HepG2 (cell line): ENCODE measurements around the gene CRAMP1. TPM values are rescaled to one million over a fixed set of nuclear protein-coding genes. Genes with fewer than 3 reads are reported as not detected.
A peak's percentile ranks its signal among the peaks of the same experiment; 100 is the strongest.

Experiments used
- BHLHE40 ChIP-seq: IDR thresholded peaks from 2 replicates; pipeline ENCODE4 v1.6.1; 2011; ENCODE audit warnings: low read length, improper control_type of control experiment
- FOXA3 ChIP-seq: IDR thresholded peaks from 2 replicates; pipeline ENCODE4 v1.6.1; 2016; ENCODE audit warnings: missing genetic modification reagents, missing compliant biosample characterization
- GATAD2A ChIP-seq: IDR thresholded peaks from 2 replicates; pipeline ENCODE4 v1.6.1; 2016
- HMGXB3 ChIP-seq: sonication (generic); formaldehyde crosslinking; IDR thresholded peaks from 2 replicates; pipeline ENCODE4 v1.4.0; 2020; ENCODE audit warnings: missing genetic modification reagents, borderline replicate concordance
- ISL2 ChIP-seq: sonication (generic); formaldehyde crosslinking; IDR thresholded peaks from 2 replicates; pipeline ENCODE4 v1.5.0; 2020; ENCODE audit warnings: missing genetic modification reagents
- KLF11 ChIP-seq: IDR thresholded peaks from 2 replicates; pipeline ENCODE4 v1.6.1; 2016; ENCODE audit warnings: missing compliant biosample characterization
- MTA3 ChIP-seq: sonication (generic); formaldehyde crosslinking; IDR thresholded peaks from 2 replicates; pipeline ENCODE4 v1.4.0; 2020; ENCODE audit warnings: missing genetic modification reagents
- NONO ChIP-seq, 2 experiments: fragments of 450-650 bp in 1 of 2; sonication (generic) in 1 of 2; formaldehyde crosslinking in 1 of 2; IDR thresholded peaks in 1 of 2; conservative IDR thresholded peaks in 1 of 2; 2 replicates each; pipeline versions ENCODE4 v1.6.1 to v1.8.0; 2017 to 2022; ENCODE audit warnings: mild to moderate bottlenecking in 1 of 2, missing genetic modification reagents in 1 of 2, moderate library complexity in 1 of 2
- NRL ChIP-seq: sonication (generic); formaldehyde crosslinking; IDR thresholded peaks from 2 replicates; pipeline ENCODE4 v1.5.0; 2020; ENCODE audit warnings: missing genetic modification reagents, mild to moderate bottlenecking, moderate library complexity, borderline replicate concordance
- SNAPC4 ChIP-seq: sonication (generic); formaldehyde crosslinking; IDR thresholded peaks from 2 replicates; pipeline ENCODE4 v1.4.0; 2020; ENCODE audit warnings: mild to moderate bottlenecking, missing genetic modification reagents
- SPEN ChIP-seq: sonication (generic); formaldehyde crosslinking; IDR thresholded peaks from 2 replicates; pipeline ENCODE4 v1.5.1; 2020; ENCODE audit warnings: low read depth, mild to moderate bottlenecking, missing genetic modification reagents
- YY1 ChIP-seq: IDR thresholded peaks from 2 replicates; pipeline ENCODE4 v1.6.1; 2011; ENCODE audit warnings: low read length, low read depth, moderate library complexity, mild to moderate bottlenecking; ENCODE audit not compliant: insufficient read depth, insufficient replicate concordance
- ZNF317 ChIP-seq: sonication (generic); formaldehyde crosslinking; IDR thresholded peaks from 2 replicates; pipeline ENCODE4 v1.5.0; 2020; ENCODE audit warnings: mild to moderate bottlenecking, missing genetic modification reagents
- ZNF547 ChIP-seq: sonication (generic); formaldehyde crosslinking; IDR thresholded peaks from 2 replicates; pipeline ENCODE4 v1.5.1; 2020; ENCODE audit warnings: mild to moderate bottlenecking, missing genetic modification reagents
- ZNF567 ChIP-seq: sonication (generic); formaldehyde crosslinking; IDR thresholded peaks from 2 replicates; pipeline ENCODE4 v1.8.1; 2023; ENCODE audit warnings: mild to moderate bottlenecking, missing genetic modification reagents, borderline replicate concordance
- ZNF619 ChIP-seq: sonication (generic); formaldehyde crosslinking; IDR thresholded peaks from 2 replicates; pipeline ENCODE4 v1.4.0; 2020; ENCODE audit warnings: mild to moderate bottlenecking, missing genetic modification reagents
- ZNF639 ChIP-seq: conservative IDR thresholded peaks from 2 replicates; pipeline ENCODE4 v1.6.1; 2018; ENCODE audit warnings: missing genetic modification reagents
- ZNF644 ChIP-seq: IDR thresholded peaks from 2 replicates; pipeline ENCODE4 v1.6.1; 2016; ENCODE audit warnings: low read depth
- ZNF850 ChIP-seq: sonication (generic); formaldehyde crosslinking; conservative IDR thresholded peaks from 2 replicates; pipeline ENCODE4 v1.9.0; 2021; ENCODE audit warnings: mild to moderate bottlenecking, missing genetic modification reagents
- polyA plus RNA-seq, 8 experiments: library from polyadenylated mRNA; depleted of rRNA in 3 of 8; stranded (reverse) in 7 of 8; unstranded in 1 of 8; fragments of >200 nt; fragmentation: Illumina TruSeq in 4 of 8; extraction: Trizol in 4 of 8; gene quantifications; 2 replicates each; pipeline versions ENCODE4 v1.2.1 to v1.2.3, GENCODE V29; 2011 to 2016; ENCODE audit warnings: low read depth in 4 of 8, missing spikeins in 1 of 8, mixed read lengths in 1 of 8; ENCODE audit not compliant: insufficient read depth in 1 of 8
- total RNA-seq, 5 experiments: library from RNA; depleted of rRNA; stranded (reverse); fragments of >200 nt; fragmentation: Illumina TruSeq; extraction: Trizol; gene quantifications; 2 replicates each; pipeline ENCODE4 v1.2.3, GENCODE V29; 2016; ENCODE audit warnings: low read depth in 1 of 5

The CRAMP1 gene
- total and polyA plus RNA-seq, 2 of the 13 experiments (the other 11 are each of a cell fraction or from before 2014, with no cell fraction given) = 6.8 to 9.7 TPM

GRCh38 chr16:1610071-1610898 lies 1.9 kb upstream of the CRAMP1 start (continued):
- peak; percentile 50; the same call in 1 of the 2 replicates for TF ChIP-seq ZNF547 (CRISPR knock-in tag)
- peak; percentile 89 for TF ChIP-seq SPEN (CRISPR knock-in tag)
- TF ChIP-seq NONO (IDR thresholded peaks at IDR 0.05) = no peak
- 0 out of 2 replicates have a peak, but pooled peaks have one; percentile 11 for TF ChIP-seq NONO (CRISPR knock-in tag; conservative IDR thresholded peaks at IDR 0.05)
- no peak for TF ChIP-seq HMGXB3
- no peak for TF ChIP-seq ZNF567
- peak; percentile 45; the same call in 1 of the 2 replicates for TF ChIP-seq NRL (CRISPR knock-in tag)
- no peak for TF ChIP-seq SNAPC4 (CRISPR knock-in tag)
- TF ChIP-seq ISL2 (CRISPR knock-in tag) = peak; percentile 71
- 0 out of 2 replicates have a peak, but pooled peaks have one; percentile 59 for TF ChIP-seq ZNF619
- TF ChIP-seq YY1 = peak; percentile 40
- TF ChIP-seq BHLHE40 = peak; percentile 99
- no peak; the same call in 1 of the 2 replicates for TF ChIP-seq GATAD2A
- no peak for TF ChIP-seq MTA3
- TF ChIP-seq ZNF644 (CRISPR knock-in tag) = no peak
- TF ChIP-seq FOXA3 (CRISPR knock-in tag) = no peak; the same call in 1 of the 2 replicates
- no peak for TF ChIP-seq KLF11 (CRISPR knock-in tag)
- 0 out of 2 replicates have a peak, but pooled peaks have one; percentile 10 for TF ChIP-seq ZNF639 (CRISPR knock-in tag)
- TF ChIP-seq ZNF317 (CRISPR knock-in tag) = peak; percentile 50; the same call in 1 of the 2 replicates
- TF ChIP-seq ZNF850 (CRISPR knock-in tag) = no peak
